Activated CD4-positive, CD25-positive, alpha-beta regulatory T cell (primary cell): Measurements from ENCODE around the gene RADIL.

Experiments used
- DNase-seq, 4 experiments: peaks; one replicate each; lab custom pipeline; 2025; lab: John Stamatoyannopoulos, UW

The RADIL gene

DNA sequence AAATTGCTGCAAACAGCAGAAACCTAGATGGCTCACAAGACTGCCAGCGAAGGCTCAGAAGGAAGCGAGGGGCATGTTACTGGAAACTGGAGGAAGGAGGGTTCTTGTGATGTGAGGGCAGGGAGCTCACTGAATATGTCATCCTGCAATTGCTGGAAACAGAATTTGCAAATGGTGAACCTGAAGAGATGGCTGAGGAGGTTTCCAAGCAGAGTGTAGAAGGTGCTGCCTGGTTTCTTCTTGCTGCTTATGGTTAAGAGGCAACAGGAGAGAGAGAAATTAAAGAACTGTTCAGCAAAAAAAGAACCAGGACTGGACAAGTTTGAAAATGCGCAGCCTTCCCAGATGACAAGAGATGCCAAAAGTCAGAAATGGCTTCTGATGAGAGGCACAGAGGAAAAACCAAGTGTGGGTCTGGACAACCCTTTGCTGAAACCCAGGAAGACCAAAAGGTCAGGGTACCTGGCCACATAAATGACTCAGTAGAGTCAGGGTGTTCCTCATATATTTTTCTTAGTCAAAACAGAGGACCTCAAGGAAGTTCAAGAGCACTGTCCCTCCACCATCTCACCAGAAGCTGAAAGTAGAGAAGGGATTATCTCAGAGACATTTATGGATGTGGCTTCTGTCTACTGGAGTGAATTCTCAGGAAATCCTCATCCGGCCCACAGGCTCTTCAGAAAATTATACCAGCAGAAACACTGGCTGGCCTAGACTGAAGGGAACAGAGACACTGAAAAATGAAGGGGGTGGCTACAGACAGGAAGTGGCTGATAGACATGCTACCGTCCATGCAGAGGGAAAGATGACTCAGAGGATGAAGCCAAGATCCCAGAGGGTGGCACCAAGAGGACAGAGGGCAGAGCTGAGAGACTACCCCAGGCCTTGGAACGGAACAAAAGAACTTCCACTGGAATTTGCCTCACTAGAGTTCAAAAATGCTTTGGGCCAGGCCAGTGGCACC is 31.8 kb downstream of the RADIL start:
- DNase-seq = no peak

GRCh38 chr7:4850262-4850795 is 33.2 kb downstream of the RADIL start:
- DNase-seq = no peak

DNA sequence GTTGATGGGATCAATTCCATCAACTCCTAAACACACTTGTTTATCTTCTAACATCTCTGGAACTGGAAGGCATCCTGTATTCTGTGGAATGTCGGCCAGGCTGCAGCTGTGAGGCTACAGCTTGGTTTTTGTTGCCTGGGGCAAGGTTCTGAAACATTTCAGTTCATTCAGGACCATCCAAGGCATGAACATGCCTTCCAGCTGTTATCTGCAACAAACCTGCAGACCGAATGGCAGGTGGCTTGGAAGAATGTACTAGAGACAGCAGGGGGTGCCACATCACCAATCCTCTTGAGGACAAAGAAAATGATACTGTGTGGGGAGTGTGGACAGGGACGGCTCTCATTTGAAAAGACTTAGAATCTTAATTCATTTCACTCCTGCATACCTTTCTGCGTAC is 34.1 kb downstream of the RADIL start:
- no peak for DNase-seq

DNA sequence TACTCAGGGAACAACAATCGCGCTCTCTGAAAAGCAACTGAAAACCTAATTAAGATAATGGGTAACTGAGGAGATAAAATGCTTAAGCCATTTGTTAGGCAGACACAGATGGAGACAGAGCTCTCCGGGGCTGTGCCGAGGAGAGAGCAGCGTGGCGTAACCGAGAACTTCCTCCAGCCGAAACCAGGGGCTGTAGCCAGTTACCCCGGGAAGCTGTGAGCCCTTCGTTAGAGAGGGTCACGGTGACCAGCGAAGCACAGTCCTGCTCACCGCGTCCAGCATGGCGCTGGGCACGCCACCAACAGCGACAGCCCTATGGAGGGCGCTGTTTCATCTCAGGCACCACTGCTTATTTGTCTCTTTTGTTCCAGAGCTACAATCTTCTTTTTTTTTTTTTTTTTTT is 37.8 kb downstream of the RADIL start:
- no peak for DNase-seq

DNA sequence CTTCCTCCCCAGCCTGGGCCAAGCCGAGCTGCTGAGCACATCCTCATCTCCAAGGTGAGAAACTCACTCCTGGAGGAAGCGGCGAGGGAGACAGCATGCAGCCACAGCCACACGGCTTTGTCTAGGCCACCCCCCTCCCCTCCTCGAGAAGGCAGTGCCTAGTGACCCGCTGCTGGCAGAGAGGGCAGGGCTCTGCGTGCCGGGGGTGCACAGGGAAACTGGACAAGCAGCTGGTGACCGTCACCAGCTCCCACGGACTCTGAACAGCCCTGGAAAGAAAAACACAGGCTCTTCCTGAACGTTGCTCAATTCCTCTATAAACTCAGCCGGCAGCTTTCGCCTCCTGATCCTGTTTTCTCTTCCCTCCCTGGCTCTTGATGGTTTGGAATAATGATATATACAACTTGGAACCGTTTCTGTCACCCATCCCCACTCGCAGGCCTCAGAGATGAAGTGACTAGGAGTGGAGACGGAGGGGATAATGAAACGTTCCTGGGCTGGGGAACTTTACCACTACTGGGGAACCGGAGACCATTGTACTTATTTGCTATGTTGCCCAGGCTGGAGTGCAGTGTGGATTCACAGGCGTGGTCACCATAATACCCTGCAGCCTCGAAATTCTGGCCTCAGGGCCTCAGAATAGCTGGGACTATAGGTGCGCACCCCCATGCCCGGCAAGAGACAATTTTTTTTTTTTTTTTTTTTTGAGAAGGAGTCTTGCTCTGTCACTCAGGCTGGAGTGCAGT is 41.0 kb downstream of the RADIL start:
- no peak for DNase-seq

GRCh38 chr7:4841836-4842235 is 41.7 kb downstream of the RADIL start:
- DNase-seq = no peak

GRCh38 chr7:4841007-4841784 is 42.3 kb downstream of the RADIL start:
- DNase-seq = no peak

GRCh38 chr7:4840079-4840501 is 43.4 kb downstream of the RADIL start:
- DNase-seq = no peak

GRCh38 chr7:4838626-4839334 is 44.7 kb downstream of the RADIL start:
- no peak for DNase-seq

- DNase-seq = no peak
Measured at GRCh38 chr7:4837803-4838625, 45.5 kb downstream of the RADIL start.

DNA sequence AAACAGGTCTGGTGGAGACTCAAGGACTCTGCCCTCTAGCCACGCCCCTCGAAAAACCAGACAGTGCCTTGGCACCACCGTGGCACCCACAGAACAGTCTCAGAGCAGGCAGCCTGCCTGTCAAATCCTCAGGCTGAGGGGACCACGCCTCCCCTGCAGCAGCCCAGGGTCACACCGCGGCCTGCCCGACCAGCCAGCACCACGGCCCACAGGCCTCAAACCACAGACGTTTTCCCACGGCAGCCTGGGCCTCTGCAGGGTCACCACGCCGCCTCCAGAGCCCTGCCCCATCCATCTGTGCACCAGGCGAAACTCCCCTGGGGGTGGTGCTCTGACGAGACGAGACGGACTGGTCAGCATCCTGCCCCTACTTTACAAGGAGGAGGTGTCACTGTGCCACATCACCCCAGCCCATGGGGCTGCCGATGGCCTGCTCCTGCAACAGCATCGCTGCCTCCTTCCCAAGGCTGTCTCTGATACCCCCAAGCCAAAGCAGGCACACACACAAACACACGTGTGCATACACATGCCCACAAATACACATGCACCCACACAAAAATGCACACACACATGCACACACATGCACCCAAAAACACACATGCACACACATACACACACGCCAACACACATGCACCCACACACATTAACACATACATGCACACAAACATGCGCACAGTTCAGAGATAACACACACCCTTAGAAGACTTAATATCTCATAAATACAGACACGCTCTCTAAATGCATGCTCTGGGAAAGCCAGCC is 46.3 kb downstream of the RADIL start:
- DNase-seq = no peak

GRCh38 chr7:4836206-4836661 is 47.3 kb downstream of the RADIL start:
- DNase-seq = no peak

DNA sequence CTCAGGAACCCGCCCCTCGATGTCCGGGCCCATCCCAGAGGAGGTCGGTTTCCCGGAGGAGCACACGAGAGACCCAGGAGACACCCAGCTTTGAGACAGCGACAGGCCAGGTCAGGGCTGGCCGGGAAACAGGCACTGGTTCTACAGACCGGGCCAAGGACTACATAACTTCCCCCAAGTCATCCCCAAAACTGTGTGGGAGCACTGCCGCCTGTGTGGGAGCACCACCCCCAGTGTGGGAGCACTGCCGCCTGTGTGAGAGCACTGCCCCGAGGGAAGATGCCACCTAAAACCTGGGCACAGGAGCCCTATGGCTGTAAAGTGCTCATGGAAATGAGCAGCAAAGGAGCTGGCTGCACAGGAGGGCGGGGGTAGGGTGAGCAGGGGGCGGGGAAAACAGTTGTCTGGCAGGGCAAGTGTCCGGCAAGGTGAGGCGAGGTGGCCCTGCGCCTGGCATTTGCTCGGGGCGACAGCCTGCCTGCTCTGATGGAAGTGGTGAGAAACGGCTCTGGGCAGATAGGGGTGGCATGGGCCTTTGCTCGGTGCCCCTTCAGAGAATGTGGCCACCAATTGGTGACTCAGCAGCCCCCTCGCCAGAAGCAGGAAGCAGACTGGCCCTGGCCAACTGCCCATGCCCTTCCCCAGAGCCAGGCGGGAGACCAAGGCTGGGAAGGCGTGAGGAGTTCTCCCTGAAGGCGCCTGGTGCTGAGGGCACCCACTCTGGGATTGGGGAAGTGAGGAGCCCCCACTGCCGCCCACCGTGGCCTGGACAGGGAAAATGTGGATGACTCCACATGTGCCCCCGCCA is 47.9 kb downstream of the RADIL start:
- DNase-seq = no peak

DNA sequence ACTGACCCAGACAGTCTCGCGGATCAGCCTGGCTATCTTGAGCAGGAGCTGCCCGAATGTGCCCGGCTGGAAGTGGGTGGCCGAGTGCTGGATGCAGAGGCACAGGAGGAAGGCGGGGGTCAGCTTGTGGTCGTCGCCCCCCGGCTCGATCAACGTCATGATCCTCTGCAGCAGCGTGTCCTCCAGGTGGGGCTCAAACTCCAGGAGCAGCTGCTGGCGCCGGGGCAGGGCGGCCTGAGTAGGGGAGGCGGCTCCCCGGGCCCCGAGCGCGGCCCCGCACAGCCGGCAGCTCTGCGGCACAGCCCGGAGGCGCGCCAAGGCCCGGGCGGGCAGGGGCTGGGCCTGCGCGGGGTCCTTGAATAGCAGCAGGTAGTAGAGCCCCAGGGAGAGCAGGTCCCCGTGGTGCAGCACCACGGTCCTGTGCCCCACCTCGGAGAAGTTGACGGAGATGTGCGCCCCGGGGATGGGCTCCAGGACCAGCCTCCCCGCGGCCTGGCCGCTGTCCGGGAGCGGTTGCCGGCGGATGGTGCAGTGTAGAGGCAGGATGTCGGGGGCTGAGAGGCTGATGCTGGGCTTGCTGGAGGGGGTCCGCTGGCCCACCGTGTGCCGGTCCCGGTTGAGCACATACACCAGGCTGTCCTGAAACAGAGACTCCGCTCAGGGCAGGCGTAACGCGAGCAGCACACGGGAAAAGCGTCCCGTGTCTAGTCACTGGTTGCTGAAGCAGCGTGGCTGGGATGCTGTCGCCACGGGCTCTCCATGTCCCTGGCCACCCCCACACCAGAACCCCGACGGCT is 48.7 kb downstream of the RADIL start:
- DNase-seq = no peak

- no peak for DNase-seq
Measured at GRCh38 chr7:4833691-4834600, 49.6 kb downstream of the RADIL start.

DNA sequence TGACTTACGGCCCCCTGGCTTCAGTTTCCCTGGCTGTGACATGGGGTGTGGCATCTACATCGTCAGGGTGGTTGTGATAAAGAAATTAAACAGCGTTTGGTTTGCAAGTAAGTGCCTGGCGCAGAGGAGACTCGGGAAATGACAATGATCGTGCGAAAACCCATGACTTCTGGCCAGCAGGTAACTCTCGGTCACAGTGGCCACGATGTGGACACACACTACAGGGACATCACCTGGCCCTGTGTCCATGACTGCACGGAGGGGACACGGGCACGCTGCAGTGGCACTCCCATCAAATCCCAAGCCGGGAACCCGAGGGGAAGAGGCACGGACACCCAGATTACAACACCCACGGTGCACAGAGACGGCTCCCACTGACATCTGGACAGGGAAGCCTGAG is 50.3 kb downstream of the RADIL start:
- no peak for DNase-seq

GRCh38 chr7:4832711-4833110 is 50.8 kb downstream of the RADIL start:
- no peak for DNase-seq
